ENCODE data around the gene NKX1-1.

DNA sequence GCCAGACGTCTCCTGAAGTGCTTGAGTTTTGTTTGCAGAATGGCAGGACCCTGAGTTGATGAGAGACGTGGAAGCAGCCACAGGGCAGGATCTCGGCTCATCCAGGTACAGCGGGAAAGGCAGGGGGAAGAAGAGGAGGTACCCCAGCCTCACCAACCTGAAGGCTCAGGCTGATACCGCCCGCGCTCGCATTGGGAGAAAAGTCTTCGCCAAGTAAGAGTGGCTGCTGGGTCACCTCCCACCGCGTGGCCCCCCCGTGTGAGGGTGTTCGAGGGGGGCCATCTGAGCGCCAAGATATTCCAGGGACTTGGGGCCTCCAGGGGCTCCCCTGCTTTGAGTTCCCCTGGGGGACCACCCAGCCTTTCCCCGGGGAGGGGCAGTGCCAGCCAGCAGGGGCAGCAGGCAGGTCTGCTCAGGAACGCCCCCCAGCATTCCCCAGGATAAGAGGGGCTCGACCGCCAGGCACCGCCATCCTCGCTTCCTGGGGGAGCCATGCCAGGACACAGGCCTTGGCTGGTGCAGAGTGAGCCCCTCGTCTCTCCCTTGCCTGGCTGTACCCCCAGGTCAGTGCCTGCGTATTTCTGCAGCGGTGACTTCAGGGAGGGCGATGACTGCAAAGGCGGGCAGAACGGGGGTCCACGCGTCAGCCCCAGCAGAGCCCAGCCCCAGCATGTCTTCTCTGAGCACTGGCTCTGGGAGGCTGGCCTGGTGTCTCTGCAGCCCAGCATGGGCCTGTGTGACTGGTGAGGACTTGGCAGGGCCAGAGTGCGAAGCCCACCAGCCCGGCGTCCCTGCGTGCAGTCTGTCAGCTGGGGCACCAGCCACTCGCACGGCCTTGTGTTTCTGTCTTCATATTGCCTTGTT, 22.3 kb downstream of the NKX1-1 start:
- TF ChIP-seq, protein P1, sequence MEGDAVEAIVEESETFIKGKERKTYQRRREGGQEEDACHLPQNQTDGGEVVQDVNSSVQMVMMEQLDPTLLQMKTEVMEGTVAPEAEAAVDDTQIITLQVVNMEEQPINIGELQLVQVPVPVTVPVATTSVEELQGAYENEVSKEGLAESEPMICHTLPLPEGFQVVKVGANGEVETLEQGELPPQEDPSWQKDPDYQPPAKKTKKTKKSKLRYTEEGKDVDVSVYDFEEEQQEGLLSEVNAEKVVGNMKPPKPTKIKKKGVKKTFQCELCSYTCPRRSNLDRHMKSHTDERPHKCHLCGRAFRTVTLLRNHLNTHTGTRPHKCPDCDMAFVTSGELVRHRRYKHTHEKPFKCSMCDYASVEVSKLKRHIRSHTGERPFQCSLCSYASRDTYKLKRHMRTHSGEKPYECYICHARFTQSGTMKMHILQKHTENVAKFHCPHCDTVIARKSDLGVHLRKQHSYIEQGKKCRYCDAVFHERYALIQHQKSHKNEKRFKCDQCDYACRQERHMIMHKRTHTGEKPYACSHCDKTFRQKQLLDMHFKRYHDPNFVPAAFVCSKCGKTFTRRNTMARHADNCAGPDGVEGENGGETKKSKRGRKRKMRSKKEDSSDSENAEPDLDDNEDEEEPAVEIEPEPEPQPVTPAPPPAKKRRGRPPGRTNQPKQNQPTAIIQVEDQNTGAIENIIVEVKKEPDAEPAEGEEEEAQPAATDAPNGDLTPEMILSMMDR (IDR thresholded peaks at IDR 0.05): no peak
- TF ChIP-seq EZH2phosphoT487 (IDR thresholded peaks at IDR 0.05): no peak

Measured in neural progenitor cell (in vitro differentiated cells).